KMS-11 (cell line): Measurements from ENCODE around the gene P2RX3.

Experiments used
- H2AFZ ChIP-seq: fragments of 200-600 bp; sonication (generic); 2 replicates; pipeline ENCODE4 v1.6.1; 2016; ENCODE audit warnings: antibody characterized with exemption, mixed run types, low read depth
- H3K27ac ChIP-seq: fragments of 200-600 bp; sonication (generic); 2 replicates; pipeline ENCODE4 v1.6.1; 2016; ENCODE audit warnings: mild to moderate bottlenecking, mixed run types
- H3K27me3 ChIP-seq: fragments of 200-600 bp; sonication (generic); 2 replicates; pipeline ENCODE4 v1.6.1; 2017; ENCODE audit warnings: mild to moderate bottlenecking, low read depth, mixed run types, moderate library complexity; ENCODE audit not compliant: insufficient read depth
- H3K36me3 ChIP-seq: fragments of 200-600 bp; sonication (generic); 2 replicates; pipeline ENCODE4 v1.6.1; 2017; ENCODE audit warnings: mild to moderate bottlenecking, mixed run types; ENCODE audit not compliant: insufficient read depth
- H3K4me1 ChIP-seq: fragments of 200-600 bp; sonication (generic); 2 replicates; pipeline ENCODE4 v1.6.1; 2016; ENCODE audit warnings: mild to moderate bottlenecking, low read depth, mixed run types; ENCODE audit not compliant: poor library complexity, severe bottlenecking
- H3K4me2 ChIP-seq: fragments of 200-600 bp; sonication (generic); 2 replicates; pipeline ENCODE4 v1.7.0; 2016; ENCODE audit warnings: mild to moderate bottlenecking, mixed run types
- H3K4me3 ChIP-seq: fragments of 200-600 bp; sonication (generic); IDR thresholded peaks from 2 replicates; pipeline ENCODE4 v1.6.1; 2017; ENCODE audit warnings: low read depth, low read length, mixed read lengths; ENCODE audit not compliant: insufficient read depth
- H3K79me2 ChIP-seq: fragments of 200-600 bp; sonication (generic); 2 replicates; pipeline ENCODE4 v1.6.1; 2016; ENCODE audit warnings: low read depth, mixed run types; ENCODE audit not compliant: insufficient read depth
- H3K9ac ChIP-seq: fragments of 200-600 bp; sonication (generic); 2 replicates; pipeline ENCODE4 v1.6.1; 2016; ENCODE audit warnings: mild to moderate bottlenecking, mixed run types
- H4K20me1 ChIP-seq: fragments of 200-600 bp; sonication (generic); 2 replicates; pipeline ENCODE4 v1.6.1; 2016; ENCODE audit warnings: mild to moderate bottlenecking, mixed run types; ENCODE audit not compliant: insufficient read depth
- CTCF ChIP-seq: fragments of 200-600 bp; sonication (generic); conservative IDR thresholded peaks from 2 replicates; pipeline ENCODE4 v1.6.1; 2017; ENCODE audit warnings: low read depth, mild to moderate bottlenecking, antibody characterized with exemption, low read length, moderate library complexity, mixed read lengths

Gene P2RX3

GRCh38 chr11:57327721-57328120 lies 10.4 kb upstream of the P2RX3 start:
- no peak overlapping the region for H3K4me2 ChIP-seq
- no peaks in the 10 kb centered on the region for H4K20me1 ChIP-seq
- no peak for TF ChIP-seq CTCF
- H3K4me1 ChIP-seq = peaks cover 42% of the 10 kb centered on the region
- no peak overlapping the region for H2AFZ ChIP-seq
- no peak overlapping the region for H3K9ac ChIP-seq
- H3K27me3 ChIP-seq = no peaks in the 10 kb centered on the region
- no peak overlapping the region for H3K27ac ChIP-seq
- peaks cover 8% of the 10 kb centered on the region; the same call in 1 of the 2 replicates for H3K36me3 ChIP-seq
- H3K79me2 ChIP-seq = peaks cover 21% of the 10 kb centered on the region; the same call in 1 of the 2 replicates
- no peak overlapping the region for H3K4me3 ChIP-seq

GRCh38 chr11:57330029-57330428 lies 8.1 kb upstream of the P2RX3 start:
- no peak for TF ChIP-seq CTCF
- H2AFZ ChIP-seq = no peak overlapping the region
- peaks cover 43% of the 10 kb centered on the region for H3K4me1 ChIP-seq
- peaks cover 32% of the 10 kb centered on the region for H3K79me2 ChIP-seq
- H3K4me3 ChIP-seq = no peak overlapping the region
- H3K9ac ChIP-seq = no peak overlapping the region
- no peak overlapping the region for H3K27ac ChIP-seq
- H3K27me3 ChIP-seq = no peaks in the 10 kb centered on the region
- H3K4me2 ChIP-seq = no peak overlapping the region
- no peaks in the 10 kb centered on the region for H4K20me1 ChIP-seq
- H3K36me3 ChIP-seq = peaks cover 8% of the 10 kb centered on the region; the same call in 1 of the 2 replicates

- Histone ChIP-seq H2AFZ (no peak overlapping the region), H4K20me1 (no peaks in the 10 kb centered on the region), H3K4me1 (peaks cover 38% of the 10 kb centered on the region), H3K27ac (no peak overlapping the region), H3K79me2 (peaks cover 35% of the 10 kb centered on the region), H3K4me3 (no peak overlapping the region), H3K4me2 (no peak overlapping the region), H3K9ac (no peak overlapping the region), H3K27me3 (no peaks in the 10 kb centered on the region), H3K36me3 (peaks cover 6% of the 10 kb centered on the region; the same call in 1 of the 2 replicates)
- no peak for TF ChIP-seq CTCF
These were observed 6.4 kb upstream of the P2RX3 start for GRCh38 chr11:57331720-57332119.

- Histone ChIP-seq H3K27ac (no peak overlapping the region), H3K9ac (no peak overlapping the region), H3K36me3 (peaks cover 4% of the 10 kb centered on the region; the same call in 1 of the 2 replicates), H4K20me1 (no peaks in the 10 kb centered on the region), H3K27me3 (no peaks in the 10 kb centered on the region), H3K79me2 (peaks cover 35% of the 10 kb centered on the region), H2AFZ (no peak overlapping the region), H3K4me3 (no peak overlapping the region), H3K4me2 (no peak overlapping the region), H3K4me1 (peaks cover 29% of the 10 kb centered on the region)
- no peak for TF ChIP-seq CTCF
These were observed 5.3 kb upstream of the P2RX3 start for GRCh38 chr11:57332694-57333440.
